ENCODE data around the gene CTXND1.

The CTXND1 gene

DNA sequence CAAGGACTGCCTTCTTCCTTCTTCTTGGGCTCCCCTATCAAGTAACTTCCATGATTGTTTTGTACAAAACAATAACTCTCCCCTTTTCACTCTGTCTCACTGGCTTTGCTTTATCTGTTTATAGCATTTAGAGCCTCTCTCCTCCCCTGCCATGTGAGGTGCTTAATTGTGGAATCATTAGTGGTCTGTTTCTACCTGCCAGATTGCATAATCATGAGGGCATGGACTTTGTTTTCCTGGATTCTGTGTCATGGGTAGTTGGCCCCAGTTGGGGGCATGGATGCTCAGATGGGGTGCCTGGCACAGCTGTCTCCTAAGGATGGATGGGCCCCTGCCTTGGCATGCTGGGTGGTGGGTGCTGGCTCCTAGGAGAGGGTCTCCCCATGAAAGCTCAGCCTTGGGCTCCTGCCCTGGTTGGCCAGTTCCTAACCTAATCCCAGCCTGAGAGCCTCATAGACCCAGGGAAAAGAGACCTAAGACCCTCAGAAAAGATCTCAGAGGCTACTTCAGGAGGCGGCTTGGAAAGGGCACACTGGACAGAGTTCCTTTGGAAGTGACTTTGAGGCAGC is 8.0 kb upstream of the CTXND1 start:
- DNase-seq (ENCODE audit: low read depth) = no peak

DNA sequence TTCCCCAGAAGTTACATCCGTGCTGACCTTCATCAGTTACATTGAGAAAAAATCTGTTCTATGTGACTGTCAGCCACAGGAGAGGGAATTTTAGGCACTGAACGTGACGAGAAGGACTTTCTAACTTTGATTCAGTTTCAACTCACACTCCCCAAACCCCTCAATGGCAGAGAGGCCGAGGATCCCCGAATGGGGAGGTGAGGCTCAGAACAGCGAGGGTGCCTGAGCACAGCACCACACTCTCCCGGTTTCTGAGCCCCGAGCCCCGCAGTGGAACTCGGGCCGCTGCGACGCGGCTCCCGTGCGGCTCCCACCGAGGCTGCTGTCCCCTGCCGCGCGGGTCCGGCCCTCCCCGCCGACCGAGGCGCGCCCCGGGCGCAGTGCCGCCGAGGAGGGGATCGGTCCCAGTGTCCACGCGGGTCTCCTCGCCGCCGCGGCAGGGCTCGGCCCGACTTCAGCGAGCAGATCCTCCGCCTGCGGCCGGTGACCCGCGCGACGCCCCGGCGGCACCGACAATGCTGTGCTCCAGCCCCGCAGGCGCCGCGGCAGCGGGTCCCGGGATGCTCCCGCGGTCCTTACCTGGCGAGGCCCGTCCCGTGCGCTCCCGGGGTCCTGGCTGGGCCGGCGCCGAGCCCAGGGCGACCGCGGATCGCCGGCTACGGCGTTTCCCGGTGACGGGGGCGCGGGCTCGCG is 439 bp downstream of the CTXND1 start:
- no peak for DNase-seq (ENCODE audit: low read depth)

DNA sequence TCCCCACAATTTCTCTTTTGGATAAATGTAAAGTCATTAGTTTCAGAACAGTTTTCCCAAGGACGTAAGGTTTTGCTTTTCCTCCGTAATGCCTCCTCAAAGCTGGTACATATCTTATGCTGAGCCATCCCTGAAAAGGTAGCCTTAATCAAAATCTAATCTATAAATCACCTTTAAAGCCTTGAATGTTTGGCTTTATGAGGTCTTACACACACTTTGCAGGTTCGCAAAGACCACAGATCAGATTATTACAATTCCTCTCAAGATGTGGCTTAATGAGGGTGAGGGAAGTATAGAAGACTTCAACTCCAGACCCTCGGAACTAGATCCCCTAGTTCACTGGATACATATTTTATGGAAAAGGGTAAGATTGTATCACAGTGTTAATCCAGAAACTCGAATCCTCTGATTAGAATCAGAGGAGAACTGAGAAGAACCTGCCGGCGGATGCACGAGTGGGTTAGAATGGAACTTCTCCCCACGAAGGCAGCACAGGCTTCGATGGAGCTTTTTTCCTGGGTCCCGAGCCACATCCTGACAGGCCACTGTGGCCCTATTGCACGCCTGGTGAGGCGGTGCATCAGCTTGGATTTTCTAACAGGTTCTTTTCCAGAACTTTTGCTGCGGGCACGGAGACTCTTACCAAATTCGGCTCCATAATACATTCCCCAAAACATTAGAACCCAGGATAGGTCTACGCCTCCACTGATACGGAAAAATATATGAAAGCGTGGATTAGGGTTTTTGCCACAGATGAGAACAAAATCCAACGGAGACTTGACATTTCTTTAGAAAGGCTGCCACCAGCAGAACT is 1.2 kb downstream of the CTXND1 start:
- no peak for DNase-seq (ENCODE audit: low read depth)

DNA sequence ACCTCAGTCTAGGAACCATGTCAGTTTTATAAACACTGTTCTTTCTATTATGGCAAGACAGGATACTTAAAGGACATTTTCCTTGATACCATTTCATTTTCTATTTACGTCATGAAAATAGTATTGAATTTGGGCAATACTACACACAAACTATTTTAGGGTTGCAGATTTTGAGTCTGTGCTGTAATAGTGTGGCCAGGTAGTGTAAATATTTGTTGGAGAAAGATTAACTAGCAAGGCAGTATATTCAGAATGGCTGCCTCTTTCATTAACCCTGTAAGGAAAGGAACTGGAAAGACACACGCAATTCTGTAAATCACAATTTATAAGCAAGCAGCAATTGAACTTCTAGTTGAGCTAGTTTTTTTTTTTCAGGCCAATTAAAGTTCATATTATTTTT is 2.0 kb downstream of the CTXND1 start:
- no peak for DNase-seq (ENCODE audit: low read depth)

DNA sequence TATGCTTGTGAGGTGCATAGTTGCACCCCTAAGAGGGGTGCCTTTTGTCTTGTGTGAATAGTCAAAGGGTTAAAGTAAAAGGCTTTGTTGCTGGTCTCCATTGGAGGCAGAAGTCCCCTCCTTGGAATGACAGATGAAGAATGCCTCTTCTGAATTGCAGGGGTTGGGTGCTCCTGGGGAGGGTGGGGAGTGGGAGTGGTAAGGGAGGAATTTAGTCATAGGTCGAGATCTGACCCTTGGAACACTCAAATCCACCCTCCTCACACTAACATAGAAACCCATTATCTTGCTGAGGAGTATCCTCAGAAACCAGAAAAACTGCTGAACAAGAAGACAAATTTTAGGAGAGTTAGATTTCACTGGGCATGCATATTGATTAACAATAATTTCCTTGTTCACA is 4.7 kb downstream of the CTXND1 start:
- no peak for DNase-seq (ENCODE audit: low read depth)

DNA sequence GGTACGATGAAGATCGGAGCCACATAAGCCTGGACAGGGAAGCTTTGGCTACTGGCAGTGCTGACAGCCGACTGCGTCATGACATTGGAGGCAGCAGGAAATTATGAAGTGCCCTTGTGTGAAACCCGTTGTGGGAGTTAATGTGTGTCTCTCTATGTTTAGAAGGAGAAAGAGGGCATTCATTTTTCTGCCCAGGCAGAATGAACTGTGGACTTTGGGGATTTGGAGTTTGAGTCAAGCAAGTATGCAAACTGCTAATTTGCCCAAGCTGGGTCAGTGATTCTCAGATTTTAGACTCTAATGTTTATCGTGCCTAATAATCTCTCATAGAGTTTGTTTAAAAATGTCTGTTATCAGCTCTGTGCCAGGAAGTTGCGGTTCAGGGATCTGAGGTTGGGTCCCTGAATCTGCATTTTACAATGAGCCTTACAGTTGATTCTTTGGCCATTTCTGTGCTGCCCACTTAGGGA is 5.6 kb downstream of the CTXND1 start:
- no peak for DNase-seq (ENCODE audit: low read depth)

DNA sequence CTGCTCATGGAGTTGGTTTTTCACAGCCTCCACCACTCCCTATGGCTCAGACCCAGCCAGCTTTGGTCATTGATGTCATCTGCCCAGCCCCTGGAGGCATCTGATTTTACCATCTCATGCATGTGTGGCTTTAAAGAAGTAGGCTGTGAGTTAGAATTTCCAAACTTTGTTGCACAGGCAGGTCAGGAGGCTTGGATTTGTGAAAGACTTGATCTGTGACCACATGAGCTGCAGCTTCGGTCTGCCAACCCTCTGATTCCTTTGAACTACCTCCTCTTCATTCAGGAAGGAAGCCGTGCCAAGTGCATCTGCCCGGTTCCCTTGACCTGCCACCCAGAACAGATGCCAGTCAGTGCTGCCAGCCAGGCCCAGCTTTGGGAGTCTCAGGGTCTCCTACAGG is 9.2 kb downstream of the CTXND1 start:
- DNase-seq (ENCODE audit: low read depth) = no peak

DNA sequence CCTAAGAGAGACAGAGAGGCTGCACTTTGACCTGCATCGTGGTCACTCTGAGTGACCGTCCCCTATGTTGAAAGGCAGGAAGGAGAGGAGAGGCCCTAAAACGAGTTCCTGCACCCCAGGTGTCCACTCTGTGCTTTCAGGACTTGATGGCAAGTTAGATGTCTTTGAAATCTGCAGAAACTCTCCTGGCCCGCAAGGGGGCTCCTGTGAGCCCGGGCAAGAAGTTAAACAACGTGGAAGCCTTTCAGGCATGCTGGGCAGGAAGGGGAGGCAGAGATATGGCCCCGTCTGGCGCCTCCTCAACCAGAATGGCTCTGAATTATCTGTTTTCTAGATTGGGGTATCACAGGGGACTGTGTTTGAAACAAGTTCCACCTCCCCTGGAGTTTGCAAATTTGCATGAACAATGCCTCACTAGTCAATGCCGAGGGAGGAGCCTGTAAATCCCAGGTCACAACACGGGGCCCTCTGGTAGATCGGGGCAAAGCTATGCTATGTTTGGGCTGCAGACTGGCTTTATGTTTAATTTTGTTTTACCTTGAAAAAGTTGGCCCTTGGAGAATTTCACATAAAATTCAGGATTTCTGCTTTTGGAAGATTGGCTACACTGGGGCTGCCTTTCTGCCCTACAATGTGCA is 9.8 kb downstream of the CTXND1 start:
- no peak for DNase-seq (ENCODE audit: low read depth)

DNA sequence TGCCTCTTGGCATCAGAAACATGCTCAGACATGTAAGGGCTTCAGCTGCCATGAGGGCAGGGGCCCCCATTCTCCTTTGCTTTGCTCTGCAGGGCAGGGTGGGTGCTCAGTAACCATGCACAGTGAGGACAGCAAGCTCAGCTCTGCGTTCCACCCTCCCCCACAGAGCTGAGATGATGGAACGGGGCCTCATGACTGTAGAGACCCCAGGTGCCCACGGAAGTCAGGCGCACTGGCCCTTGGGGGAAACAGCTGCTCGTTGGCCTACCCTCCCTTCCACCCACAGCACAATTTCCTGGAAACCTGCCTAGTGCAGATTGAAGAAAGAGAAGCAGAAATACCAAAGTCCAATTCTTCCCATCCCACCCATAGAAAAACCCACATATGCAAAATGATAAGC is 10.5 kb downstream of the CTXND1 start:
- no peak for DNase-seq (ENCODE audit: low read depth)

DNA sequence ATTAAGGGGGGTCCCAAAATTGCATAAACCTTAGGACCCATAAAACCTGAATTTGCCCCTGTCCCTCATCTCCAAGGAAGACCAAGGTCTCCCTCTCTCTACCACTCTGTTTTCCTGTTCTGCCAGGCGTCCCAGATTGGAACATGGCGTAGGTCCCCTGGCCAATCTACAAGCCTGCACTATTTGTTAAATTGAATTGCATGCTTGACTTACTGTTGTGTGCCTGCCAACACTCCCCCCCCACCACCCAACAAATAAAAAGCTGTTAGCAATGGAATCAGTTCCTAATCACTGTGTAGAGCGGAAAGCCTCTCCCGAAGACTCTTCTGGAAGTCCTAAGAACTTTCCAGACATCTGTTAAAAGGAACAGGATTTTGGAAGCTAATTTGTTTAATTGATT is 11.7 kb downstream of the CTXND1 start:
- no peak for DNase-seq (ENCODE audit: low read depth)

DNA sequence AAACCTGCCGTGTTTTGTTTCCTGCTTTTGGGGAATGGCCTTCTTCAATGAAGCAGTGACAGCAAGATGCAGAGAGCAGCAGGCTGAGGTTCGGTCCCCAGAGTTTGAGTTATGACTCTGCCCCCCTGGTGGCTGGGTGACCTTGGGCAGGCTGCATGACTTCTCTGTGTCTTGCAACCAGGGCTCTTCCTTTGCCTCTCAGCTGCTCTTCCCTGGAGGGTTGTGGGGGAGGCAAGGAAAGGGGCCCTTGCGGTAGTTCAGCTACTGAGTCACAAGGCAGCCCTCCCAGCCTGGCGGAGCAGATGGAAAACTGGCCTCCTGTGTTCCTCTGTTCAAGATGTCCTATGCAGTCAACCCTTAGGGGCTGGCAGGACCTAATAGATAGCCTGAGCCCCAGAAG is 17.1 kb downstream of the CTXND1 start:
- DNase-seq (ENCODE audit: low read depth) = no peak

DNA sequence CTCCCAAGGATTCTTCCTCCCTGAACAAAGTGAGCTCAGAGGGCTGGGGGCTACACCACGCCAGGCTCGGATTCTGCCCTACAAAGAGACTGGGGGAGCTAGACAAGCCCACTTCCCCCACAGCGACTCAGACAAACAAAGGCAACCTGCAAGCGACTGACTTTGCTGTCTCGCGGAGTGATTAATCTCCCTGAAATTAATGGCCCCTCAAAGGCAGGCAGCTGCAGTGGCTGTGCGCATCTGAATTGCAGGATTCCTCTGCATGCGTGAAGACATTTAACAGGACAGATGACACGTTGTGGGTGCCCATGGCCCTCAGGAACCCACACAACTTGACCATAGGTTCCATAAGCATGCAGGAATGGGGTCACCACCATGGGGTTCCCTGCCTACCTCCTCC is 18.4 kb downstream of the CTXND1 start:
- DNase-seq (ENCODE audit: low read depth) = no peak

DNA sequence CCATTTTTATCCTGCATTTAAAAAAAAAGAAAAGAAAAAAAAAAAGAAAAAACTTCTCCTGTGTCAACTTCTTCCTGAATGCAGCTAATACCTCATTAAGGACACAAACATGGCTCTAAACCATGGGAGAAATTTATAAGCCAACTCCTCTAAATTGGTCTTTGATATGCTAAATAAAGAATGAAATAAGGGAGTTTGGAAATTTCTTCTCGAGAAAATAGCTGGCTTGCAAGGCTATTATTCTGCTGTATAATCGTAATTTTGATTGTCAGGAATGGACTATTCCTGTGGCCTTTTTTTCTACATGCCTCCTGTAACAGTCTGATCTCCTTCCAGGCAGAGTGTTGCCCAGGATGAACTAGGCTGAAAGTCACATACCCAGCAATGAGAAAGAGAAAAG is 20.6 kb downstream of the CTXND1 start:
- no peak for DNase-seq (ENCODE audit: low read depth)

DNA sequence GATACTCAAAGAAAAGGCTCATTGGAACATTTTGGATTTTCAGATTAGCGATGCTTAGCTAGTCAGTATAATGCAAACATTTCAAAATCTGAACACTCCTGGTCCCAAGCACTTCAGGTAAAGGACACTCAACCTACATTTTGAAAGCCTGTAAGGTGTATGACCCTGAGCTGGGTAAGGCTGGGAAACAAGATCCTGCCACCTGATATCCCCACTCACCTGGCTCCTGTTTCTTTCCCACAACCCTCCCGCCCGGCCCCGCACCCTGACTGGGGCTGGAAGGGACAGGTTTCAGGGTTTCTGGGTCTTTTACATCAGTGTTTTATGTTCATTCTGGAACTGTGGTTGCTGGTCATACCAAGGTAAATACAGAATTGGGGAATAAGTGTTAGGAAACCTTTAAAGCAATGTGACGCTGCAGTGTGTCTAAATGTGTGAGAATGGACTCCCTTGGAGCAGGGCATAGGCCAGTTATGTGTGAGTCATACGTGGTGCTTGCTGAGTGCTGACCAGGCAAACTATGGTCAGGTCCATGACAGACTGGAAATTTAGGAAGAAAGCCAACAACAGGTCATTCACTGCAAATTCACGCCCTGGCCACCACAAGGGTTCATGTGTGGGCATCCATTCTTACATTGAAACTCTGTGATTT is 22.9 kb downstream of the CTXND1 start:
- no peak for DNase-seq (ENCODE audit: low read depth)

DNA sequence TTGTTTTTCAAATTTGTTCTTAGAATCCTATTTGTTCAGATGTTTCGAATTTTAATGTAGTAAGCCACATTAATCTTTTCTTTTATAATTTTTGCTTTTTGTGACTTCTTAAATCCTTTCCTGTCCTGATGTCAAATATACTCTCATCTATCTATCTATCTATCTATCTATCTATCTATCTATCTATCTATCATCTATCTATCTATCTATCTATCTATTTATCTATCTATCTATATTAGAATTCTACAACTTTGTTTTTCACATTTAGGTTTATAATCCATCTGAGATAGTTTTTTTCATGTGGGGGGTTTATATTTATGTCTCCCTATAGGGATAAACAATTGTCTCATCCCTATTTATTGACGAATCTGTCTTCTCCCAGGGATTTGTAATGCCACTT is 32.1 kb downstream of the CTXND1 start:
- no peak for DNase-seq (ENCODE audit: low read depth)

DNA sequence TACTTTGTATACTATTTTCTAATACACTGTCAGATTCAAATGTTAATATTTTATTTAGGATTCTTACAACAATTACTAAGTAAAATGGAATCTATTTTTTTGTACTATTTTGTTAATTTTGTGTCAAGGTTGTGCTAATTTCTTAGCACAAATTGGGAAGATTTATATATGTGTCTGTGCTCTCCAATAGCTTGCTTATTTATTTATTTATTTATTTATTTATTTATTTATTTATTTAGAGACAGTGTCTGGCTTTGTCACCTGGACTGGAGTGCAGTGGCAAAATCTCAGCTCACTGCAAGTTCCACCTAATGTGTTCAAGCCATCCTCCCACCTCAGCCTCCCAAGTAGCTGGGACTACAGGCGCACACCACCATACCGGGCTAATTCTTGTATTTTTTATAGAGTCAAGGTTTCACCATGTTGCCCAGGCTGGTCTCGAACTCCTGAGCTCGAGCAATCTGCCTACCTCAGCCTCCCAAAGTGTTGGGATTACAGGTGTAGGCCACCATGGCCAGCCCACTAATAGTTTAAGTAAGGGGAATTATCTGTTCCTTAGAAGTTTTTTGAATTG is 34.6 kb downstream of the CTXND1 start:
- DNase-seq (ENCODE audit: low read depth) = no peak

DNA sequence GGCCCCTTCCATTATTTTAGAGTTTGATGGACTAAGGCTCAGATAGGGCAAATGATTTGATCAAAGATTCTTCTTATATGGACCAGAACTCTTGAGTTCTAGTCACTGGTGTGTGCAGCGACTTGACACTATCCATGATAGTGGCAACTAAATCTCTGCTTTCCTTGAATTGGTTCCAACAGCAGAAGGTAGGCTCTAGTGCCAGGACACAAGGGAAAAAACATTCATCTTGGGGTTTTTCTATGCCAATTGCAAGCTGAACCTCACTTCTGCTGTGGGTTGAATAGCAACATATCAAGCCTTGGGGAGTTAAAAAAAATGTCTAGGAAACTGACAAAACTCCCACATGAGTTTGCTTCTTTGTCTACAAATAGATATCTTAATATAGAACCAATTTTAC is 35.1 kb downstream of the CTXND1 start:
- no peak for DNase-seq (ENCODE audit: low read depth)

DNA sequence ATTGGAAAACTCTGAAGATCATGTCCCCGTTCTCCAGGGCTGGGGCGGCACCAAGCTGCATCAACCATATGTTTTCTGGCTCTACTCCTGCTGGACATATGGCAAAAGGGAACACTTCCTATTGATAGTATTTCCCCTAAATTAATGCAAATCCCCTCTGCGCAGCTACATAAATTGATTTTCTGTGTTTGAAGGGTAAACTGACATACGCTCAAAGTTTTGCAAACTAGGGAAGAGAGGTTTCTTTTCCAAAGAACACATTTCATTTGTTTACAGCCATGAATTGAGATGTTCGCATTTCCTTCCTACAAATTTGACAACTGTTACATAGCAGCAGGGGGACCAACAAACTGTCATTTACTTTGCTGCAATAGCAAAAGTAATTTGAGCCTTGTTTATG is 35.9 kb downstream of the CTXND1 start:
- DNase-seq (ENCODE audit: low read depth) = no peak

DNA sequence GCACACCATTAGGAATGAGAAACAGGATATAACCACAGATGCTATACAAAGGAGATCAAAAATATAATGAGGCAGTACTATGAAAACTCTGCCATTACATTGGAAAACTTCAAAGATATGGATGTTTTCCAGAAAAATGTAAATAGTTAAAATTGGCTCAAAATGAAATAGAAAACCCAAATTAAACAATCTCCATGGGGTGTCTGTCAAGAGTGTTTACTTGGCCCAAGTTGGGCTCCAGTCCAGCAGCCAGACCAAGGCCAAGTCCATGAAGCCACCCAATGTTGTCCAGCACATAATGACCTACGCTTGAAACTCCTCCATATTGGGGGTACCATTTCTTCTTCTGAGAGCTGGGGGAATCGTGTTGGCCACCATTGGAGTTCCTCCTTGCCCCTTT is 37.1 kb downstream of the CTXND1 start:
- no peak for DNase-seq (ENCODE audit: low read depth)

DNA sequence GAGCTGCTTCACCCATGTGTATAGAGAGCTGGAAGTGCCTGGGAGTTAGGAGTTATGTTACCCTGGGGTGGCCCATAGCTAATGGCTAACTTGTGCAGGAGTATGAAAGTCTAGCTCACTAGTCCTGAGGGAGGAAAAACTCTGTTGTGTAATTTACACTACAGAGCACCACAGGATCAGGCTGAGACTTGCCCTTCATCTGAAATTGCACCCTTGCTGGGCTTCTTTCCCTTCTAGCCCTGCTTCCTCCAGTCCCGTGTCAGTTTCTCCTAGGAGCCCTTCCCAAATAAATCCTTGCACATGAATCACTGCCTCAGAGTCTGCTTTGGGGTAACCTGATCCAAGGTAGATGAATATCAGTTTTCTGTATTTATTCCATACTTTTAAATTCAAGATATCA is 40.0 kb downstream of the CTXND1 start:
- DNase-seq (ENCODE audit: low read depth) = no peak

DNA sequence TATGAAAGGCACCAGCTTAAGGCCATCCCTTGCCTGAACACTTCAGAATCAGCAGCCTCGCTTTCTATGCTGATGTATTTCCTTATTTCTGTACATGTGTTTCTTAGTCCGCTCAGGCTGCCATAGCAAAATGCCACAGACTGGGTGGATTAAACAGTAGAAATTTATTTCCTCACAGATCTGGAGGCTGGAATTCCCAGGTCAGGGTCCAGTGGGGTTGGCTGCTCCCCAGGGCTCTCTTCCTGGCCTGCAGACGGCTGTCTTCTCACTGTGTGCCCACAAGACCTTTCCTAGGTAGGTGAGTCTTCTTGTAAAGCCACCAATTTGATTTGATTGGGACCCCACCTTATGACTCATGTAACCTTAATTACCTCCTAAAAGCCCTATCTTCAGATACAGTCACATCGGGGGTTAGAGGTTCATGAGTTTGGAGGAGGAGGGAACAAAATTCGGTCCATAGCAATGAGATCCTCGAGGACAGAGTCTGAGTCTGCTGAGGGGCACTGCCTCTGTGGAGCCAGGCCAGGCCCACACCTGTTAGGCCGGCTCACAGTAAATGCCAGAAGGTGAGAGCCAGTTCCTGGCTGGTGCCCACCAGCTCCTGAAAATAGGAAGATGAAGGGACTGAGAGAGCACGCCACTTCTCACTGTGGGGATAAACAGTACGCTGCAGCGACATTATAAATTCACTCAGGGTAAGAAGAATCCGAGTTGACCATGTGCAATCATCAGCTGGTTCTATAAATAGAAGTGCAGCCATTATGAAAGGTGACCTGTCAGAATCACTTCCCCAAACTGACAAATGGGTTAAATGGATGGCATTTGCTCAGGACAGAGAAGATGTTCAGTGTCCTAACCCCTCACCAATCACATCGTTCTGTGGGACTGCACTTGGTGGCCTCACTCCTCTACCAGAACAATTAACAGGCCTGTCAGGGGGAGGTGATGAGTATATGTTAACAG is 41.1 kb downstream of the CTXND1 start:
- no peak for DNase-seq (ENCODE audit: low read depth)

Data from stimulated activated CD8-positive, alpha-beta memory T cell treated with anti-CD3 and anti-CD28 coated beads, Interleukin-7, amount 100 ng/mL, for 24 hours (primary cell).